Aorta (tissue), 5 donors: ENCODE measurements around the gene TOGARAM2. TPM values are rescaled to one million over a fixed set of nuclear protein-coding genes. Genes with fewer than 3 reads are reported as not detected.
A peak's percentile ranks its signal among the peaks of the same experiment; 100 is the strongest.

Experiments used
- ATAC-seq: fragments of 200-7000 bp; cut with Tn5 transposase; one replicate; pipeline ENCODE4 v1.9.1; 2022; ENCODE audit warnings: moderate library complexity; ENCODE audit not compliant: low FRiP score
- DNase-seq, 2 donors: peaks; one replicate each; pipeline ENCODE4 v3.0.0-alpha.2; 2020
- H3K27ac ChIP-seq, 2 donors: one replicate each; pipeline ENCODE4 v1.5.1; 2013; ENCODE audit warnings: low read length in 2 of 2, mild to moderate bottlenecking in 2 of 2, moderate library complexity in 2 of 2, control low read depth in 1 of 2, inconsistent platforms in 1 of 2, low read depth in 1 of 2
- H3K27me3 ChIP-seq, 2 donors: one replicate each; pipeline ENCODE4 v1.6.1; 2013; ENCODE audit warnings: control low read depth in 1 of 2, low read length in 1 of 2, mild to moderate bottlenecking in 1 of 2, moderate library complexity in 1 of 2; ENCODE audit not compliant: insufficient read depth in 2 of 2, control insufficient read depth in 1 of 2
- H3K36me3 ChIP-seq, 2 donors: one replicate each; pipeline ENCODE4 v1.6.1; 2013; ENCODE audit warnings: control low read depth in 1 of 2, low read length in 1 of 2, mild to moderate bottlenecking in 1 of 2; ENCODE audit not compliant: insufficient read depth in 2 of 2, control insufficient read depth in 1 of 2
- H3K4me1 ChIP-seq, 2 donors: one replicate each; pipeline ENCODE4 v1.6.1; 2013; ENCODE audit warnings: low read length in 2 of 2, control low read depth in 1 of 2, mild to moderate bottlenecking in 1 of 2, moderate library complexity in 1 of 2; ENCODE audit not compliant: insufficient read depth in 2 of 2, control insufficient read depth in 1 of 2
- H3K4me3 ChIP-seq, 2 donors: one replicate each; pipeline ENCODE4 v1.5.1; 2013; ENCODE audit warnings: low read length in 2 of 2, control low read depth in 1 of 2, mild to moderate bottlenecking in 1 of 2
- H3K9me3 ChIP-seq: one replicate; pipeline ENCODE4 v1.6.1; 2013; ENCODE audit warnings: mild to moderate bottlenecking, low read length; ENCODE audit not compliant: control insufficient read depth
- WGBS, 2 donors: extraction: QIAGEN DNeasy Blood & Tissue Kit; methylation state at CpG; one replicate each; pipeline ENCODE4 v1.1.7; 2013; 5-methylcytosine and 5-hydroxymethylcytosine counted together
- intact Hi-C, 2 donors: fragments of 100-400 bp; cut with DNase I; formaldehyde crosslinking; loops; one replicate each; pipeline versions ENCODE4 v1.14.2 to v1.15.0; 2022
- polyA plus RNA-seq, 2 donors: library from polyadenylated mRNA; stranded (reverse); fragments of 200-250 nt; gene quantifications; one replicate each; pipeline ENCODE4 v1.2.3, GENCODE V29; 2013
- total RNA-seq, 2 donors: library from RNA; stranded (reverse); fragmentation: NEBNext Ultra II Directional; extraction: Animal tissue kit (Norgen Biotek cat#: 25700); gene quantifications; one replicate each; pipeline ENCODE4 v1.2.1, GENCODE V29; 2021
- donor health status: healthy with polysubstance abuse.
- donor health status: Bipolar disorder and iron deficiency.
- donor health status: DM: no; HTN: no; CAD: no.
- donor health status: DM: no; HTN: no; CAD: no.
- donor health status: DM: yes; HTN: yes; CAD: no.

Gene TOGARAM2
- total and polyA plus RNA-seq, 4 donors = 0.50 to 2.2 (median 0.71) TPM

GRCh38 chr2:28991460-28991859 is 10.4 kb downstream of the TOGARAM2 start:
- Histone ChIP-seq H3K27me3 (no peaks in the 10 kb centered on the region), H3K9me3 (no peaks in the 10 kb centered on the region), H3K27ac (no peak overlapping the region), H3K4me3 (no peak overlapping the region), H3K4me1 (no peaks in the 10 kb centered on the region), H3K36me3 (no peaks in the 10 kb centered on the region)
- DNase-seq = no peak
- ATAC-seq = no peak
- 88 to 89% methylated on average over 9 of the region's 9 CpGs for WGBS, 2 donors
- intact Hi-C loops = no loop called here

- H3K4me1 ChIP-seq = no peaks in the 10 kb centered on the region
- H3K36me3 ChIP-seq = no peaks in the 10 kb centered on the region
- 72 to 75% methylated on average over 6 of the region's 6 CpGs for WGBS, 2 donors
- H3K4me3 ChIP-seq = no peak overlapping the region
- H3K9me3 ChIP-seq = no peaks in the 10 kb centered on the region
- DNase-seq = no peak
- ATAC-seq = no peak
- intact Hi-C loops = no loop called here
- H3K27me3 ChIP-seq = no peaks in the 10 kb centered on the region
- H3K27ac ChIP-seq = no peak overlapping the region
Observed at GRCh38 chr2:28993206-28993960, 12.3 kb downstream of the TOGARAM2 start.

- Histone ChIP-seq H3K27me3 (no peaks in the 10 kb centered on the region), H3K9me3 (no peaks in the 10 kb centered on the region), H3K4me1 (no peaks in the 10 kb centered on the region), H3K36me3 (no peaks in the 10 kb centered on the region), H3K4me3 (no peak overlapping the region), H3K27ac (no peak overlapping the region)
- DNase-seq (peak in 1 of 2 donors; percentile 70), ATAC-seq (no peak)
- WGBS, 2 donors = 96 to 97% methylated on average over 10 of the region's 10 CpGs
- intact Hi-C loops = no loop called here
Observed at GRCh38 chr2:28994074-28994473, 13.0 kb downstream of the TOGARAM2 start.

GRCh38 chr2:28994679-28995078 is 13.6 kb downstream of the TOGARAM2 start:
- WGBS, 2 donors = 82 to 87% methylated on average over 7 of the region's 7 CpGs
- intact Hi-C loops = no loop called here
- no peaks in the 10 kb centered on the region for H3K9me3 ChIP-seq
- H3K36me3 ChIP-seq = no peaks in the 10 kb centered on the region
- no peak overlapping the region for H3K4me3 ChIP-seq
- DNase-seq (peak in 1 of 2 donors; percentile 63), ATAC-seq (no peak)
- H3K27ac ChIP-seq = no peak overlapping the region
- H3K4me1 ChIP-seq = no peaks in the 10 kb centered on the region
- no peaks in the 10 kb centered on the region for H3K27me3 ChIP-seq

- intact Hi-C loops = no loop called here
- Histone ChIP-seq H3K27me3 (no peaks in the 10 kb centered on the region), H3K9me3 (no peaks in the 10 kb centered on the region), H3K4me3 (no peak overlapping the region), H3K36me3 (no peaks in the 10 kb centered on the region), H3K4me1 (no peaks in the 10 kb centered on the region), H3K27ac (no peak overlapping the region)
- ATAC-seq (no peak), DNase-seq (peak in 1 of 2 donors; percentile 23)
- WGBS, 2 donors = 83 to 84% methylated on average over 6 of the region's 6 CpGs
Observed at GRCh38 chr2:28995765-28996750, 15.0 kb downstream of the TOGARAM2 start.

- H3K4me1 ChIP-seq = no peaks in the 10 kb centered on the region
- no peak overlapping the region for H3K4me3 ChIP-seq
- ATAC-seq (no peak), DNase-seq (no peak)
- intact Hi-C loops = no loop called here
- 55 to 62% methylated on average over 12 of the region's 12 CpGs for WGBS, 2 donors
- H3K27me3 ChIP-seq = no peaks in the 10 kb centered on the region
- no peak overlapping the region for H3K27ac ChIP-seq
- no peaks in the 10 kb centered on the region for H3K9me3 ChIP-seq
- H3K36me3 ChIP-seq = no peaks in the 10 kb centered on the region
Observed at GRCh38 chr2:28997237-28997846, 16.2 kb downstream of the TOGARAM2 start.

- ATAC-seq (no peak), DNase-seq (no peak)
- WGBS, 2 donors = 91% methylated on average over 17 of the region's 17 CpGs
- Histone ChIP-seq H3K27ac (no peak overlapping the region), H3K4me3 (no peak overlapping the region), H3K4me1 (no peaks in the 10 kb centered on the region), H3K9me3 (no peaks in the 10 kb centered on the region), H3K36me3 (no peaks in the 10 kb centered on the region), H3K27me3 (no peaks in the 10 kb centered on the region)
- intact Hi-C loops = no loop called here
Observed at GRCh38 chr2:28997847-28998735, 17.0 kb downstream of the TOGARAM2 start.

GRCh38 chr2:29000481-29000880 is 19.4 kb downstream of the TOGARAM2 start:
- H3K27ac ChIP-seq = no peak overlapping the region
- H3K4me3 ChIP-seq = no peak overlapping the region
- ATAC-seq (peak; percentile 28), DNase-seq (peak in 1 of 2 donors; percentile 89)
- no peaks in the 10 kb centered on the region for H3K36me3 ChIP-seq
- 82 to 85% methylated on average over 7 of the region's 7 CpGs for WGBS, 2 donors
- no peaks in the 10 kb centered on the region for H3K9me3 ChIP-seq
- H3K4me1 ChIP-seq = no peaks in the 10 kb centered on the region
- no peaks in the 10 kb centered on the region for H3K27me3 ChIP-seq
- intact Hi-C loops = no loop called here
